Skin epidermis (tissue), 12 donors: Measurements from ENCODE around the gene RABGEF1.
A peak's percentile ranks its signal among the peaks of the same experiment; 100 is the strongest.
"Not testable (repeated sequence)": the region's sequence is repeated elsewhere in the genome, so short reads cannot be mapped to it uniquely, and the experiment has no call there.

Experiments
- H3K27ac ChIP-seq, 21 experiments: fragments of 200-600 bp; sonication (generic) in 11 of 21; one replicate each; pipeline ENCODE4 v1.5.0; 2020; ENCODE audit warnings: mild to moderate bottlenecking in 3 of 21, inconsistent platforms in 2 of 21, moderate library complexity in 2 of 21
- H3K4me3 ChIP-seq, 7 experiments: fragments of 200-600 bp; sonication (generic) in 2 of 7; one replicate each; pipeline ENCODE4 v1.5.0; 2020; ENCODE audit warnings: inconsistent platforms in 2 of 7, mild to moderate bottlenecking in 2 of 7, moderate library complexity in 1 of 7

RABGEF1 gene

DNA sequence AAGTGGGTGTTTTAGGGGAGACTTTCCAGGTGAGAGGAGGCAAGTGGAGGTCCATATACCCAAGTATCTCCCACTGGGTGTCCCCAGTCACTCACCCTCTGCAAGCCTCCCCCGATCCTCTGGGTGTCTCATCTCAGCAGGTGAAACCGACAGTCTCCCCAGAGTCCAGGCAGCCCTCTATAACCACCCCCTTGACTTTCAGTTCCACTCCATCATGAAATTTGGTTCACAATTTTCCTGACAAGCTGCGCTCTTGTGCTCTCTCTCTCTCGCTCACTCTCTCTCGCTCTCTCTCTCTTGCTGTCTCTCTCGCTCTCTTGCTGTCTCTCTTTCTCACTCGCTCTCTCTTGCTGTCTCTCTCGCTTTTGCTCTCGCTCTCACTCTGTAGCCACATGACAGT is 8.1 kb upstream of the RABGEF1 start:
- peak overlapping the region in 2 of 21 experiments; percentile 6 to 50 for H3K27ac ChIP-seq
- peak overlapping the region in 2 of 7 experiments; percentile 15 to 26 for H3K4me3 ChIP-seq

GRCh38 chr7:66734006-66734405 is 6.5 kb upstream of the RABGEF1 start:
- Histone ChIP-seq H3K27ac (no peak overlapping the region), H3K4me3 (no peak overlapping the region)

DNA sequence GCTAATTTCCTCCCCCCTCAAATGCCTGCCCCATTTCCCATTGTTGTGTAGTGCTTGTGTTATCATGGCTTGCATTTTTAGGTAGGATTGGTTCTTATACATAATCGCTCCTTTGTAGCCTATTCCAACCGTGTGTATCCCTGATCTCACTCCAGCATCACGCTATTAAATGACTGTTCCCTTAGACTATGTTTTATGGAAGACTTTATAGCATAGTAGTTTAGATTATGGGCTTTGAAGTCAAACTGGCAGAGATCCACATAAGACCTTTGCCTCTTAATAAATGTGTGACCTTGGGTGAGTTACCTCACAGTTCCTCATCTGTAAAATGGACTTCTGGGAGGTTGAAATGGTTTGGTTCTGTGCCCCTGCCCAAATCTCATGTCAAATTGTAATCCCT is 5.4 kb upstream of the RABGEF1 start:
- Histone ChIP-seq H3K4me3 (no peak overlapping the region), H3K27ac (no peak overlapping the region)

DNA sequence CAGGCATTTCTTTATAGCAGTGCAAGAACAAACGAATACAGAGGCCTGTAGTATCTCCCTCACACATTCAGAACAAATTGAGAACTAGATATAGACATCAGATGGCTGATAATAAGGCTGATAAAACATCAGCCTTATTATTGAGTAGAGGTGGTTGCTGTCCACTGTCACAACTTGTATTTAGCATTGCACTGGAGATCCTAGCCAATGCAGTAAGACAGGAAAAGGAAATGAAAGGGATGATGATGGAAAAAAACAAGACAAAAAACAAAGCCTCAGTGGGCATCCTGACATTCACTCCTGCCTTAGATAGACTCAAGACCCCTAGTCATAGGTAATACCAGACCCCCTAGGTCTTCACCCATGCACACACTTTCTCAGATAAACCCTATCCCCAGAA is 4.7 kb upstream of the RABGEF1 start:
- H3K4me3 ChIP-seq = no peak overlapping the region
- no peak overlapping the region for H3K27ac ChIP-seq

DNA sequence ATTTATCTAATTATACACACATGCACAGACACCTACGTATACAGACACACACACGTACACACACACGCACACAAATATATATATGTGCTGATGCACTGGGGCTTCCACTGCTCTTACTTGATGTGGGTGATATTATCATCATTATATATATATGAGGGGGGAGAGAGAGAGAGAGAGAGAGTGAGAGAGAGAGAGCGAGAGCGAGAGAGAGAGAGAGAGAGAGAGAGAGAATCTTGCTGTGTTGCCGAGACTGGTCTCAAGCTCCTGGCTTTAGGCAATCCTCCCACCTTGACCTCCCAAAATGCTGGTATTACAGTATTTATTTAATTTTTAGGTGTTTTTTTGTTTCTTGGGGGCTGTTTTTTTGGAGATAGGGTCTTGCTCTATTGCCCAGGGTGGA is 3.6 kb upstream of the RABGEF1 start:
- no peak overlapping the region for H3K27ac ChIP-seq
- no peak overlapping the region for H3K4me3 ChIP-seq

DNA sequence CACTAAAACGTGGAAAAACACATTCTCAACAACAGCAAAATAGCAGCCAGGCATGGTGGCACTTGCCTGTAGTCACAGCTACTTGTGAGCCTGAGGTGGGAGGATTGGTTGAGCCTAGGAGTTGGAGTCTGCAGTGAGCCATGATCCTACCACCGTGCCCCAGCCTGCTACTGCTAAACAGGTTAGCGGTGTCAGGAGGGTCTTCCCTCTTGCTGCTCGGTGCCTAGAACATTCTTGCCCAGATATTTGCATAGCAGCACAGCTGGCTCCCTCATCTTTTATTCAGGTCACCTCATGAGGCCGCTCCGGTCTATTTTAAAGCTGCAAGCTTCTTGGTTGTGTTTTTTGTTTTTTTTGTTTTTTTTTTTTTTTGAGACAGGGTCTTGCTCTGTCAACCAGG is 2.9 kb upstream of the RABGEF1 start:
- H3K27ac ChIP-seq = no peak overlapping the region

GRCh38 chr7:66739477-66739876 is 1.1 kb upstream of the RABGEF1 start:
- Histone ChIP-seq H3K4me3 (peak overlapping the region; percentile 62 to 89 (median 83)), H3K27ac (peak overlapping the region in 20 of 21 experiments; percentile 85 to 100 (median 94))

More for the DNA sequence above, 2.9 kb upstream of the RABGEF1 start:
- H3K4me3 ChIP-seq = no peak overlapping the region

DNA sequence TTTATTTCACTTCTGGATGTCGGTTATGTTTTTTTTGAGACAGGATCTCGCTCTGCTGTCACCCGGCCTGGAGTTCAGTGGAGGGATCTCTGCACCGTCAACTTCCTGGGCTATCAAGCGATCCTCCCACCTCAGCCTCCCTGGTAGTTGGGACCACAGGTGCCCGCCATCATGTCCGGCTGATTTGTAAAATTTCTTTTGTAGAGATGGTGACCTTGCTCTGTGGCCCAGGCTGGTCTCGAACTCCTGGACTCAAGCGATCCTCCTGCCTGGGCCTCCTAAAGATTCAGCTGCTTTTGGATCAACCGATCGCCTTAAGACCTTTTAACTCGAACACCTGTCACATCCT is 606 bp upstream of the RABGEF1 start:
- peak overlapping the region; percentile 62 to 89 (median 83) for H3K4me3 ChIP-seq
- peak overlapping the region; percentile 82 to 100 (median 93) for H3K27ac ChIP-seq

GRCh38 chr7:66740980-66741709 is 612 bp downstream of the RABGEF1 start:
- H3K4me3 ChIP-seq = peak overlapping the region; percentile 62 to 89 (median 83)
- H3K27ac ChIP-seq = peak overlapping the region; percentile 82 to 100 (median 93)

- peak overlapping the region; percentile 82 to 100 (median 93) for H3K27ac ChIP-seq
- peak overlapping the region; percentile 62 to 89 (median 83) for H3K4me3 ChIP-seq
Measured at GRCh38 chr7:66741710-66742049, 1.1 kb downstream of the RABGEF1 start.

GRCh38 chr7:66742298-66742697 is 1.8 kb downstream of the RABGEF1 start:
- peak overlapping the region in 13 of 21 experiments; percentile 18 to 100 (median 94) for H3K27ac ChIP-seq
- H3K4me3 ChIP-seq = peak overlapping the region in 5 of 7 experiments; percentile 62 to 89 (median 83)

DNA sequence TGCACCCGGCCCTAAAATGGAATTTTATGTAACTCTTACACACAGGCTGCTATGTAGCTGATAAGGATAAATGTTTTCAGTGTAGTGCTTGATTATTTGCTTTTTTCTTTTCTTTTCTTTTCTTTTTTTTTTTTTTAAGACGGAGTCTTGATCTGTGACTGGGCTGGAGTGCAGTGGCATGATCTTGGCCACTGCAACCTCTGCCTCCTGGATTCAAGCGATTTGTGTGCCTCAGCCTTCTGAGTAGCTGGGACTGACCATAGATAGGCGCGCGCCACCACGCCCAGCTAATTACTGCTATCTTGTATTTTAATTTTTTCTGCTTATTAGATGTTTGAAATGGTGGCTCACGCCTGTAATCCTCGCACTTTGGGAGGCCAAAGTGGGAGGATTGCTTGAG is 3.4 kb downstream of the RABGEF1 start:
- Histone ChIP-seq H3K27ac (no peak overlapping the region), H3K4me3 (no peak overlapping the region)

- Histone ChIP-seq H3K27ac (no peak overlapping the region), H3K4me3 (no peak overlapping the region)
Measured at GRCh38 chr7:66747385-66747784, 6.9 kb downstream of the RABGEF1 start.

- Histone ChIP-seq H3K4me3 (no peak overlapping the region), H3K27ac (no peak overlapping the region)
Measured at GRCh38 chr7:66747881-66748511, 7.5 kb downstream of the RABGEF1 start.

DNA sequence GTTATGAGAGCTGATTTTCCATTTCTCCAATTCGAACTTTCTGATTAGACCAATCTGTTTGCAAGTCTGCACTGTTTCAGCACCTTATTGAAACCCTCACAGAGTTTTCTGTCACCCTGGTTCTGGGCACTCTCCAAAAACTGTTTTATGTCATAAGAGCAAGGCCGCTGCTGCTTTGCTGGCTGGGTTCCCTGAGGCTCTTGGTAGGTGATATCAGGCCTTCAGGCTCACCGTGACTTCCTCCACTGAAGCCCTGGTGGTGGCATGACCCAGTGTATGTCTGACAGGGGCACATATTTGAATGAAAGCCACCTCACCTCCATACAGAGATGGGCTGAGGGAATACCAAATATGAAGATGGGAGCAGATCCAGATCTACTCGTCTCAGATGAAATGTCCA is 8.3 kb downstream of the RABGEF1 start:
- H3K4me3 ChIP-seq = no peak overlapping the region
- H3K27ac ChIP-seq = no peak overlapping the region

- H3K4me3 ChIP-seq = no peak overlapping the region
- no peak overlapping the region for H3K27ac ChIP-seq
Measured at GRCh38 chr7:66751945-66752344, 11.4 kb downstream of the RABGEF1 start.

GRCh38 chr7:66754541-66754940 is 14.0 kb downstream of the RABGEF1 start:
- no peak overlapping the region for H3K4me3 ChIP-seq

GRCh38 chr7:66755059-66755458 is 14.5 kb downstream of the RABGEF1 start:
- not testable (repeated sequence) for H3K27ac ChIP-seq, H3K4me3 ChIP-seq

More at GRCh38 chr7:66754541-66754940, 14.0 kb downstream of the RABGEF1 start:
- no peak overlapping the region for H3K27ac ChIP-seq

DNA sequence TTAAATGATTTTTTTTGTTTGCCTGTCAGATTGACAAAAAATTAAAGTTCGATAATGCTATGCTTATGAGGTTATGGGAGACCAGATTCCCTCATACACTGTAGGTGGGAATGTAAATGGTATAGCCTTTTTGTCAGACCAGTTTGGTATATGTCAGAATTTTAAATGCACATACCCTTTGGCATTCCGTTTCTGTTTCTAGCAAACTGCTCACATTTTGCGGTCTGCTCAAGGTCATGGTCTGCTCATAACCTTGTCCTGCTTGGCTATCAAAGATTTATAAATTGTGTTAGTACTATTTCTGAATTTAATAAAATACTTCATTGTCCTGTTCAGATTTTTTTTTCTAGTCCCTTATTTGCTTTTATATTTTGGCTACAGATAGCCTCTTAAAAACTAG is 15.7 kb downstream of the RABGEF1 start:
- H3K27ac ChIP-seq, H3K4me3 ChIP-seq: not testable (repeated sequence)

GRCh38 chr7:66756889-66757288 is 16.4 kb downstream of the RABGEF1 start:
- no peak overlapping the region for H3K27ac ChIP-seq
- H3K4me3 ChIP-seq = no peak overlapping the region

GRCh38 chr7:66757939-66758338 is 17.4 kb downstream of the RABGEF1 start:
- Histone ChIP-seq H3K4me3 (no peak overlapping the region), H3K27ac (peak overlapping the region in 4 of 21 experiments; percentile 10 to 65 (median 28))
